RPMI8226 (cell line): ENCODE data around the gene TM4SF20.

Experiments
- DNase-seq: peaks from one replicate; pipeline ENCODE4 v3.0.0-alpha.2; 2015

The TM4SF20 gene

DNA sequence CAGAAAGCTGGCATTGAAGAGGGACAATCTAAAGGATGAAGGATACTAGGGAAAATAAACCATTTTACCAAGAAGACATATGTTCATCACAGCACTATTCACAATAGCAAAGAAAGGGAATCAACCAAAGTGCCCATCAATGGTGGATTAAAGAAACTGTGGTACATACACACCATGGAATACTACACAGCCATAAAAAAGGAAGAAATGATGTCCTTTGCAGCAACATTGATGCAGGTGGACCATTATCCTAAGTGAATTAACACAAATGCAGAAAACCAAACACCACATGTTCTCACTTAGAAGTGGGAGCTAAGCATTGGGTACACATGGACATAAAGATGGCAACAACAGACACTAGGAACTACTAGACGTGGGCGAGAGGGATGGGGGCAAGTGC lies 61.3 kb downstream of the TM4SF20 start:
- DNase-seq = no peak

DNA sequence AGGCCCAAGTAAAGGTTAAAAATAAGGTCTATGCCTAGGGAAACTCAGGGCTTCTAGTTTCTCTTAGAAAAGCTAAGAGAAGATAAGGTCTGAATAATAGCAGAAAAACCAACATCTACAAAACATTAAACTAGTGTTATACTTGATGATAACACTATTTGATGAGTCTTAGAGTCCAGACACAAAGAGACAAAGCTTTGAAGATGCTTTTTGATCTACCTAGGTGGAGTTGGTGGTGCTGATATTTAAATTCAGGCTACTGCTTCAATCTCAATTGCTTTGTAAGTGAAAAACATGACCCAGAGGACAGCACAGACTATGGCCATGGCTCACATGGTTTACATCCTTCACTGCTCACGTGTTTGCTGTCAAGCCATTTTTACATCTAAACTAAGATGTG lies 65.8 kb downstream of the TM4SF20 start:
- no peak for DNase-seq

DNA sequence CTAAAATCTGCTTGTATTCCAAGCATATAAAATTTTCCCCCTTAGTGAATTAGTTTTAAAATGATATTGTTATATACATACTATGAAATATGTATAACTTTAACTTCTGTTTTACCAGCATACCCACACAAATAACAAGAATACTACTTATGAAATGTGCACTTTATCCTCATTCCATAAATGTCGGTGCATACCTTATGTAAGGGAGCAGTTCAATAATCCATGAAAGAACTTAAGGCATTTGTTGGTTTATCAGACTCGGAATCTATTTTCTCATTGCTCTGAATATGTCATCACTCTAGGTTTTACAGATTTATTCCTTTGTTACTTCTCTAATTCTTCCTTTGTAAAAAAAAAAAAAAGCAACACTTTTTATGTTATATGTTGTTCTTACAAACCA lies 66.5 kb downstream of the TM4SF20 start:
- DNase-seq = no peak
